ENCODE measurements around the gene KNL1. TPM values are rescaled to one million over a fixed set of nuclear protein-coding genes. Genes with fewer than 3 reads are reported as not detected.

Gene KNL1
- total RNA-seq, 1 donor from 2014 or later = 30.8 TPM

Other genes with a start within 250 kb of the KNL1 start
- gene PHGR1, start 243.2 kb upstream of the KNL1 start, total RNA-seq = not detected in 2 replicates
- 0.05 and 0.39 TPM in 2 replicates for gene DISP2, start 236.0 kb upstream of the KNL1 start, total RNA-seq
- 48.1 and 49.9 TPM in 2 replicates for gene KNSTRN, start 211.5 kb upstream of the KNL1 start, total RNA-seq
- gene IVD, start 188.5 kb upstream of the KNL1 start, total RNA-seq = 75.2 and 79.4 TPM in 2 replicates
- gene BAHD1, start 153.3 kb upstream of the KNL1 start, total RNA-seq = 26.5 and 26.7 TPM in 2 replicates
- 11.8 and 12.2 TPM in 2 replicates for gene CHST14, start 123.3 kb upstream of the KNL1 start, total RNA-seq
- 32.7 and 34.0 TPM in 2 replicates for gene CCDC32, start 29.2 kb upstream of the KNL1 start, total RNA-seq
- gene RPUSD2, start 24.9 kb upstream of the KNL1 start, total RNA-seq = 18.6 and 18.8 TPM in 2 replicates
- gene RAD51, start 100.9 kb downstream of the KNL1 start, total RNA-seq = 51.4 and 53.8 TPM in 2 replicates
- 28.3 and 30.6 TPM in 2 replicates for gene RMDN3, start 161.0 kb downstream of the KNL1 start, total RNA-seq
- 43.7 and 44.7 TPM in 2 replicates for gene GCHFR, start 169.8 kb downstream of the KNL1 start, total RNA-seq
- gene C15orf62, start 175.7 kb downstream of the KNL1 start, total RNA-seq = 0.48 and 0.76 TPM in 2 replicates
- gene ZFYVE19, start 212.8 kb downstream of the KNL1 start, total RNA-seq = 37.6 and 39.3 TPM in 2 replicates
- 44.4 and 48.0 TPM in 2 replicates for gene DNAJC17, start 213.2 kb downstream of the KNL1 start, total RNA-seq
- not detected in 2 replicates for gene PPP1R14D, start 234.5 kb downstream of the KNL1 start, total RNA-seq
- gene SPINT1, start 249.8 kb downstream of the KNL1 start, total RNA-seq = 22.5 and 24.5 TPM in 2 replicates